Activated CD4-positive, alpha-beta T cell treated with anti-CD3 and anti-CD28 coated beads, Interleukin-10, Interleukin-2, amounts not matched to agents 100 ng/mL and 50 ng/mL, durations not matched to agents 16 hours and 8 hours (primary cell): ENCODE data around the gene TAP1.
"Not testable (repeated sequence)": the region's sequence is repeated elsewhere in the genome, so short reads cannot be mapped to it uniquely, and the experiment has no call there.

ENCODE experiments used
- DNase-seq: peaks from one replicate; pipeline ENCODE4 v3.0.0-alpha.2; 2020

Gene TAP1

DNA sequence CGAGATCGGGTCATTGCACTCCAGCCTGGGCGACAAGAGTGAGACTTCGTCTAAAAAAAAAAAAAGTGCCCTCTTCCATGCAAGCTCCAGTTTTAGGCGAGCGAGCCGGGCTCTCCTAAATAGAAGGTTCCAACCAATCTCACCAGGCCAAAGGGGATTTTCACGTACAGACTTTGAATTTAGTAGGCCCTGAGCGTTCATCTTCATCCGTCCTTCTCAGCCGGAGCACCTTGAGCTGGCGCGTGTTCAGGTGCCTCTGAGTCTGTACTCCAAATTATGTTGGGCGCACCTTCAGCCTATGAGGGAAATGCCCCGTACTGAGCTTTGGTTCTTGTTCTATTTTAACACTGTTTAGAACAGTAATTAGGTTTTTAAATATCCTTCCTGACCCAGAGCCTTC, 14.1 kb downstream of the TAP1 start:
- DNase-seq = no peak

DNA sequence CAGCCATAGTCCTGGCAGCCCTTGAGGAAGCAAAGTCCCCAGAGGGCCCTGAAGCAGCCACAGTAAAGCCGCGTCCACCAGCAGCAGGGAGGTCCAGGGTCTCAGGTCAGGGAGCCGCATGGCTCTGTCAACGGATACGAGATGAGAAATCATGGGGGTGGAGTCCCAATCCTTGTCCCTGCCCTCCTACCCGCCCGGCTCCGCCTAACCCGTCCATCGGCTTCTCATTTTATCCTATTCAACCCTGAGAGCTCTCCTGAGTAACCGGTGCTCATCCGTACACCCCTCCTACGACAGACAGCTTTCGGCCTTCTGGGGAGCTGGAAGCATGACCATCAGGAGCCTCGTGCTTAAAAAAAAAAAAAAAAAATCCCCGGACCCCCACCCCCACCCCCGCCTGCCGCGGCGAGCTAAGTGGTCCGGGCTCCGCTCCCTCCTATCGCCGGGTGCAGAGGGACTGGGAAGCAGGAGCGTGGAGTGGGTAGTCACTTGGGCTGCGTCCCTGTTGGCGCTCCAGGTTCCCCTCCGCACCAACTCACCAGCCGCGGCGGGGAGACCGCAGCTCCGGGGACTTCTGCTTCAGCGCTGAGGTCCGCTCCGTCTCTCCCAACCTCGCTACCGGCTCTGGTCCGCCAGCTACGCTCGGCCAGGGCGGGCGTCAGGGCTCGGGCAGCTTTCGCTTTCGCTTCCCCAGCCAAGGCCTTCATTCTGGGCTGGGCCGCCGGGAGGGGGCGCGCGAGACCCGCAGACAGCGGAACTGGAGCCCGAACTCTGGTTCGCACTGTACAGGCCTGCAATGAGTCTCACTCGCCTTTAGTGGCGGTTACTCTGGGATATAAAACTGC, 15.2 kb downstream of the TAP1 start, which contains the start of gene TAP2:
TSS of gene TAP2 (minus strand) at position 626 of the 845 bp plus-strand sequence. CDS start at position 120, 506 bp downstream.
- peak; percentile 98 for DNase-seq

DNA sequence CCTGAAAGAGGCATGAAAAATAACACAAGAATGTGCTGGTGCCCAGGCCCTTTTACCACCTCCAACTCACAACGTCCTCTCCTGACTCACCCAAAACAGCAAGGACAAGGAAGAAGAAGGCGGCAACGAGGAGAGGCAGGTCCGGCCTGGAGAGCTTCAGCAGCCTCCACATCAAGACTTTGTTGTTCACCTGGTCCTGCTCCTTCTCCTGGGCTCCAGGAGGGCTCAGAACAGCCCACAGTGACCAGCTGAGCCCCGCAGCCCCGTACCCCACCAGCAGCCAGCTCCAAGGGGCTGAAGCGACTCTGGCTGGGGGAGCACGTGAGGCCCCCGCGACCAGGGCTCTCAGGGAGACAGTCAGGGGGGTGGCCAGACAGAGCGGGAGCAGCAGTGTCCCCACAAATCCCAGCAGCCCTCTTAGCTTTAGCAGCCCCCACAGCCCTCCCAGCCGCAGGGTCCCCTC, 15.8 kb downstream of the TAP1 start:
- DNase-seq = no peak

DNA sequence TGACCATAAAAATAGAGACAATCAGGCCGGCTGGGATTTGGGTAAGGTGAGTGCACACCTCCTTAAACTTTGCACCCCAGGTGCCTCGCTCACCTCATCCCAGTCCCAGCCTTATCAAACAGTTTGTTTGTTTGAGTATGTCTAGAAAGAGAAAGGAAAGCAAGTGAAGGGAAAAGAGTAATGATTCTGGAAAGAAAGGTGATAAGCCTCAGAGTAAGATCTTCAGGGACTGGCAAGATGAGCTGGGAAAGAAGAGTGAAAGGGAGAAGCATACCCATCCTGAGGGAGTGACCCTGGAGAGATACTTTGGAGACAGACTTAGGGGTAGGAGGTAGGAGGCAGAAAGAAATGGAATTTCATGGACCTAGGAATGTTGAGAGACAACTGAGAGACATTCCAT, 16.6 kb downstream of the TAP1 start:
- DNase-seq = no peak

DNA sequence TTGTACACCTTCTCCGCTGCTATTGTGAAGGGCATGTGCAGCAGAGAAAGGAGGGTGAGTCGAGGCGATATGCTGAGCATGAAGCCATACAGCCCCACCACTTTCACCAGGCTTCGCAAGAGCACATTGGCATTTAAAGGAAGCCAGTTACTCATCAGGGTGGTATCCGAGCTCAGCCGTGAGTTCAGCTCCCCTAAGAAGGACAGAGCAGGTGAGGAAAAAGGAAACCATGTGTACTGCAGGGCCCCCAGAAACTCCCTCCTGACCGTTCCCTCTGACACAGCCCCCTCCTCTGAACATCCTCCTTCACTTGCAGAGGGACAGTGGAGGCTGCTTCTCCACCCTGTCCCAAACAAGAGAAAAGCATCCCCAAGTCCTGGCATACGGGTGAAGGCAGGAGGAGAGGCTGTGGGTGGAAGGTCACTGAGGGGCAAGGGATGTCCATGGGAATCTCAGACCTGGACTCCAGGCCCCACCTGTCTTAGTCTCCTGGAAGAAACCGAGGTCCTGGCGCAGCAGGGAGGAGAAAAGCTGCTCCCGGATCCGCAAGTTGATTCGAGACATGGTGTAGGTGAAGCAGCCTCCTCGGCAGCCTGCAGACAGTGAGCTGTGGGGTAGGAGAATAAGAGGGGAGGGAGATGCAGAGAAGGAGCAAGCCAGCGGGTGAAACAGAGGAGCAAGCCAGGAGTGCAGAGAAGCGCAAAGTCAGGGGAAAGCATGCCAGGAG, 18.2 kb downstream of the TAP1 start:
- DNase-seq = no peak

DNA sequence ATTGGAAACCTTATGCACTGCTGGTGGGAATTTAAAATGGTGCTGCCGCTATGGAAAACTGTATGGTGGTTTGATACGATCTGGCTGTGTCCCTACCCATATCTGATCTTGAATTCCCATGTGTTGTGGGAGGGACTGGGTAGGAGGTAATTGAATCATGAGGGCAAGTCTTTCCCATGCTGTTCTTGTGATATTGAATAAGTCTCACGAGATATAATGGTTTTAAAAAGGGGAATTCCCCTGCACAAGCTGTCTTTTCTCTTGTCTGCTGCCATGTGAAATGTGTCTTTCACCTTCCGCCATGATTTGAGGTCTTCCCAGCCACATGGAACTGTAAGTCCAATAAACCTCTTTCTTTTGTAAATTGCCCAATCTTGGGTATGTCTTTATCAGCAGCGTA, 19.8 kb downstream of the TAP1 start:
- no peak for DNase-seq

DNA sequence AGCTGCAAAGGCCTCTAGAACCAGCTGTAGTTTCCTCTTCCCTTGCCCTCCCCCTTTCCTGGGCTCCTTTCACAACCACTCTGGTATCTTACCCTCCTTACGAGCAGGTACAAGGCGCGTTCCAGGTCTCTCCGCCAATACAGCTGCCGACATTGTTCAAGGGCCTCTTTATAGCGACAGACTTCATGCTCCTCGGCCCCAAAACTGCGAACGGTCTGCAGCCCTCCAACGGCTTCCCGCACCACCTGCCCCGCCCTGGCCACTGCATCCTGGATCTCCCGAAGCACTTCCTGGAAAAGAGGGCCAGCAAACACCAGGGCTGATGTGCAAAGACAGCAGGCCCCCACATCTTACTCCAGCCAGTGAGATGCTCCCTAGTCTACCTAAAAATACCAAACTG, 21.0 kb downstream of the TAP1 start:
- DNase-seq = no peak

DNA sequence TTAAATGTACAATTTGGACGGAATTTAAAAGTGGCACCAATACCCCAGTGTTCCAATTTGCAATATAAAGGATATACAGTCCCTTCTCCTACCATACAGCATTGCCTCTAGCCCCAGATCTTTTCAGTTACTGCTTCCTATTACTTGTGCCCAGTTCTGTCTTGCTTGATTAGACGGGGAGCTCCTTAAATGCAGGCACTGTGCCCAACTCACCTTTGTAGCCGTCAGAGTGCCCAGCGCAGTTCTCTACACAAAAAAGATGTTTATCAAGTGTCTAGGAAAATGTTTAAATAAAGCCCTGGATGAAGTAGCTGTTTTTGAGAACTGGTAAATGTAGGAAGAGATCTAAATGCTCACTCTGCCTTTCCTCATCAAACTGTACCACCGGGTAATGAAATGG, 22.6 kb downstream of the TAP1 start:
- DNase-seq = no peak

DNA sequence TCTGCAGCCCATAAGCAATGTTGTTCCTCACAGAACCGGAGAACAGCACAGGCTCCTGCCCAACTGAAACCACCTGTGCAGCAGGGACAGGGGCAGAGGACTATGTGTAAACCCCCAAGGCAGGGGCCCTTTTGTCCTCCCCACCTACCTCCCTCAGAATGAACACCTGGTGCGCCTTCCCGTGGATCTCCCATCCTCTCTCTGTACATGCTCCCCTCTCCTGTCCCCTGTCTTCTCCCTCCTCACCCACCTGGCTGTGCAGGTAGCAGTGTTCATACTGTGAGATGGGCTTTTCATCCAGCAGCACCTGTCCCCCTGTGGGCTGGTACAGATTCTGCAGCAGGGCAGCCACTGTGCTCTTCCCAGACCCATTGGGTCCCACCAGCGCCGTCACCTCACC, 23.5 kb downstream of the TAP1 start:
- no peak for DNase-seq

DNA sequence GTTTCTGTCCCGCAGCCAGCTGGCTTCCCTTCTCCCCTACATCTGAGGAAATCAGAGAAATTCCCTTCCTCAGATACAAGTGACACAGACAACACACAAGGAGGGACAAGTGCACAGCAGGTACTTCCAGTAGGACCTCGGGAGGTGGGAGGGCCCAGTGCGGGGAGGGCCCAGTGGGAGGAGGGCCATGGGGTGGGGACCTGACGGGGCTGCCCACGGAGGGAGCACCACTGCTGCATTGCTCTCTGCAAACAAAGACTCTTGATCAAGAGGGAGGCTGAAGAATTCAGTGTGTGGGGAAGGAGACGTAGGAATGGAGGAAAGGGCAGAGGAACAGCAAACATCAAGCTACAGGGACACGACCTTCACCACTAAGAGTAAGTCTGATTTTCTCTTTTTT, 24.0 kb downstream of the TAP1 start:
- no peak for DNase-seq

DNA sequence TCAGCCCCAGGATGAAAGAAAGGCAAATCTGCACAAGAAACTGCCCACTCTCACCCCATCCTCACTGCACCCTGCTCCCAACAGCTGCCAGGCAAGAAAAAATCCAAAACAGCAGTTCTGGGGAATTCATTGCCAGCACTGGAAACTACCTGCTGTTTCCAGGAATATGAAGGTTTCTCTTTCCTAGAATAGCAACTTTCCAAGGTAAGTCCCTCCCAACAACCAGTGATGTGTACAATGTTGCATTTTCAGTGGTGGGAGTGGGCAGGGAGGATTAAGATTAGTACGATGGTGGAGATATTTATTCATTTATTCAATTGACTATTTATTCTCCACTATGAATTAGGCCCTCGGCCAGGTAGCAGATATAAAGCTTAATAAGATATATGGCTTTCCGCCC, 26.5 kb downstream of the TAP1 start:
- DNase-seq = no peak

DNA sequence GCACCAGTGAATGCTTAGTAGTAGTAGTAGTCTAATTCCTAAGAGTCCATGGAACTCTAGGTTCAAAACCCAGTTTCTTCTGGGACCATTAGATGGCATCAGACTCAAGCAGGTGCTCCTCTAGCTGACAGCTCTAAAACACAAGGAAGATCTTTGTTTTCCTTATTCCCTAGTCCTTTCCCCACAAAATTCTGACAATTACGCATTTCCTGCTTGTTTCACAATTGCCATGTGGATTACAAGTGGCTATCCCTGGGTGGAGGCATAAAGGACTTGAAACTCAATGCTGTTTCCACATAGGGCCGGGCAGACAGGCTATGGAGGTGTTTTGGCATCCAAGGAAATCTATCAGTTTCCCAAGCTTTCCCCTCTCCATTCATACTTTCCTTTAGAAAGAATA, 27.5 kb downstream of the TAP1 start:
- DNase-seq = no peak

DNA sequence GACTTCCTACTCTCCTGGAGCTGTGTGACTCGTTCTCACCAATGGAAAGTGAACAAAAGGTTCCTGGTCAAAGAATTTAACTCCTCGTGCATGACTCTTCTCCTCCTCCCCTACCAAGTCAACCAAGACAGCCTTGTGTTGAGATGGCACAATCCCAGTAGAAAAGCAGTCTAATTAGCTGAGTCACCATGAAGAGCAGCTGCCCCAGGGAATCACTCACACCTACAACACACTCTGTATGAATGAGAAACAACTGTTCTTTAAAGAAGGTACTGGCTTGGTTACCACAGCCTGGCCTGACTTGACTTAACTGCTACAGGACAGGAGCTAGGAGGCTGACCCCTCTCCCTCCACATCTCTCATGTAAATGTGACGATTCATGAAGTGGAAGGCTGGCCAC, 33.8 kb downstream of the TAP1 start:
- DNase-seq = no peak

DNA sequence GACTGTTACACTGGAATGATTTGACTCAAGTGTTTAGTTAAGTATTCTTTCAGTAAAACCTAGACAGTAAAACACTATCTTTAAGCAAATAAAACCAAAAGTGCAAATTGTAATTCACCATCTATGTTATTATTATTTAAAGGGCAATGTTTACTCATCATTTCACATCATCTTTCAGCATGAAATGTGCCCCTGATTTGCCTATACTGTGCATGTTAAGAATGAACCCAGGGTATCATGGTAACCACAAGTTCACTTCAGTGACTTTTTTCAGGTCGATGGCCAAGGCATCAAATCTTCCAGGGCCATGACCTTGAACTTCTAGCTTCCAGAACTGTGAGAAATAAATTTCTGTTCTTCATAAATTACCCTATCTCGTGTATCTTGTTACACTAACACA, 34.6 kb downstream of the TAP1 start:
- DNase-seq = no peak

DNA sequence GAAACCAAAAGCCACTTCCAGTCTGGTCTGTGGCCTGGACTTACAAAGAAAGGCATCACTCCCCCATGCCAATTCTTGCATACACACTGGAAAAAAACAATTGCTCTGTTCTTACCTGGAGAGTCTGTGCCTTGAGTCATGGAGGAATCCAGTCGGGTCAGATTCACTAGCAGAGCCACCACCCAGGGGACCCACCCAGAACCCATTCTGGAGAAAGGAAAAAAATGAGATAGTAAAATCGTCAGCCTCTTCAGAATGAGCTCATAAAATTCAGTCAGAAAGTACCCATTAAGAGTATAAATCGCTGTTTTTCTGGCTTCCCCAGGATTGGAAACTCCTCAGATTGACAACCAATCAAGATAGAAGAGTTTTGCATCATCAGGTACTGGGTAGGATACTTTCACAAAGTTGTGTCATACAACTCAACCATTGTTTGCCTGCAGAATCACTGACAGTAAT, 36.7 kb downstream of the TAP1 start, which contains the start of gene HLA-DOB:
TSS of gene HLA-DOB (minus strand) at position 257 of the 459 bp plus-strand sequence. CDS start at position 206, 51 bp downstream.
- DNase-seq = peak; percentile 35

DNA sequence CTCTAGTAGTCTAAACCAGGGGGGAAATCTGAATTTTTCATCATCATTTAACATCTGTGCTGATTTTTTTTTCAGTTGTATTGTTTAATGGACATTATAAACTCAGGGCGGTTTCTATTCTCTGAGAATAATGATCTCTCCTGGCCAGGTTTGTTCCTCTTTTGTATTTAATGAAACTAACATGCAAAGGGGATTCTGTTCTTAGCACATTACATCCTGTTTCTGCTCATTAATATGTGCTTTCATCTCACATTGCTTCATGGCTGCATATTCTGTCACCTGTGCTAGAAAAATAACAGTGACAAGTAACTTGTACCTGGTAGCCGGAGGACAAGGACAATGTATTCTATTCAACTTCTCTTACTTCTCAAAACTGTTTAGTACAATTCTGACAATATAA, 37.5 kb downstream of the TAP1 start:
- no peak for DNase-seq

DNA sequence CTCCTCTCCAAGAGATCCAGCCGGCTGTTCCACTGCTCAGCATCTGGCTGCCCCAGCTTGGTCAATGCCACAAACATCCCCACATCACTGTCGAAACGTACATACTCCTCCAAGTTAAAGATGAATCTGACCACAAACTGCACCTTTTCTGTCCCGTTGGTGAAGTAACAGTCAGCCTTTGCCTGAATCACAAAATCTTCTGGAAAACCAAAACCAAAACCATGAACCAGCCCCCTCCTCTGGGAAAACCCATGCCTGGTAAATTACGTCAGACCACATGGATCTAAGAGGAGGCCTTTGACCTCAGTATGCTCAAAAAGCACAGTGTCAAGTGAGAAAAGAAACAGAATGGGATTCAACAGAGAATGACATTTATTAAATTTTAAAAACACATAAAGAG, 38.4 kb downstream of the TAP1 start:
- no peak for DNase-seq

DNA sequence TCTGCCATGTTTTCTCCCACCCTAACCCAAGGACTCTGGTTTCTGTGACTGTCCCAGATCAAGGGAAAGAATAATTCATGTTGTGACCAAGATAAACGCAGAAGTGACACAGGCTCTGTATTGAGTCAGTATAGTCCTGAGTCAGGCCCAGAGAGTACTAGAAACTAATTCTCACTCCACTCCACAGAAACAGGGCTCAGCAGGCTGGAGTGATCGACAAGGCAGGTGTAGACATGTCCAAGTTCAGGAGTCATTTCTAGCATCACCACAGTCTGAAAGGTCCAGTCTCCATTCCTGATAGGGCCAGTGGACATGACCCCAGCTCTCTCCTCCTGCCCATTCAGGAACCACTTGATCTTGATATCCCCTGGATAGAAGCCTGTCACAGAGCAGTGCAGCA, 39.4 kb downstream of the TAP1 start:
- DNase-seq = no peak

DNA sequence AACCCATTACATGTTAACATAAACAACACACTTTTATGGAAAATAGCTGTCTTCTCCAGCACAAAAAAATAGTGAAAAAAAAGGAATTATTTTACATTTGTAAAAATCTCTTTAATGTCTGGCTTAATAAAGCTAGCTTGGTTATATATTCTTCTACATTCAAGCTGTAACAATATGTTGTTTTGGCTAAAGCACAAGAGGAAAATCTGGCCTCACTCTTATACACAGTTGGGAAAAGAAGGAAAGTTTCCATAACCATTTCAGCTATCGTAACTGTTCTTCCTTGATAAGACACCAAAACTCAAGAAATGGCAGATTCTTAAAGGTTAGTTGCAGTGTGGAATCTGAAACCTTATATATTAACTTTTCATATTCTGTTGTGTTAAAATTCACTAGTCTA, 44.3 kb downstream of the TAP1 start:
- no peak for DNase-seq

DNA sequence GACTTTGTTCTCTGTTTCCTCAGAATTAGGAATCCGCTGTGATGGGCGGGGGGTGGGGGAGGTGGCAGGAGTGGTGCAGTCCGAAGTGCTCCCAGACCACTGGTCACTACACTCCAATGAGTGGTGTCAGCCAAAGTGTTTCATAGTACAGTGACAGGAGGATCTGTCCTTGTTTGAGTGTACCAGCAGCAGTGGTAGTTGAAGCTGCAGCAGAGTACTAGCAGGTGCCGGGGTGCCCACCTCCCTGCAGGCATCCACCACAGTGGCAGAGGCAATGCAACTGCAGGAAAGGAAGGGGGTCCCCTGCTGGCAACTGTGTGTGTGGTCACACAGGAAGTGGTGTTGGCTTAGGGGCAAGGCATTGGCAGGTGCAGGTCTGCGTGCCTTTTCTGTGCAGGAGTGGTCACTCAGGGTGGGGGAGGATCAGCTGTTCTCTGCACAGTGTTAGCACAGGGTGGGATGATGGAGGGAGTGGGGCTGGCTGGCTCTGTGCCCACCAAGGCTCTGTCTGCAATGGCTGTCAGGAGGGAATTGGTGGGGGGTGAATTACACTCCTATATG, 46.4 kb downstream of the TAP1 start:
- no peak for DNase-seq

DNA sequence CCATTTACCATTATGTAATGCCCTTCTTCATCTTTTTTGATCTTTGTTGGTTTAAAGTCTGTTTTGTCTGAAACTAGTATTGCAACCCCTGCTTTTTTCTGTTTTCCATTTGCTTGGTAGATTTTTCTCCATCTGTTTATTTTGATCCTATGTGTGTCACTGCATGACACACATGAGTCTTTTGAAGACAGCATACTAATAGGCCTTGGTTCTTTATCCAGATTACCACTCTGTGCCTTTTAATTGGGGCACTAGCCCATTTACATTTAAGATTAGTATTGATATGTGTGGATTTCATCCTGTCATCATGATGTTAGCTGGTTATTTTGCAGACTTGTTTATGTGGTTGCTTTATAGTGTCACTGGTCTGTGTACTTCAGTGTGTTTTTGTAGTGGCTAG, 48.1 kb downstream of the TAP1 start:
- DNase-seq = not testable (repeated sequence)

DNA sequence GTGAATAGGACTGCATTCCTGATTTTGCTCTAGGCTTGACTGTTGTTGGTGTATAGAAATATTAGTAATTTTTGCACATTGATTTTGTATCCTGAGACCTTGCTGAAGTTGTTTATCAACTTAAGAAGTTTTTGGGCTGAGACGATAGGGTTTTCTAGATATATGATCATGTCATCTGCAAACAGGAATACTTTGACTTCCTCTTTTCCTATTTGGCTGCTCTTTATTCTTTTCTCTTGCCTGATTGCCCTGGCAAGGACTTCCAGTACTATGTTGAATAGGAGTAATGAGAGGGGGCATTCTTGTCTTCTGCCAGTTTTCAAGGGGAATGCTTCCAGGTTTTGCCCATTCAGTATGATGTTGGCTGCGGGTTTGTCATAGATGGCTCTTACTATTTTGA, 50.1 kb downstream of the TAP1 start:
- no peak for DNase-seq

DNA sequence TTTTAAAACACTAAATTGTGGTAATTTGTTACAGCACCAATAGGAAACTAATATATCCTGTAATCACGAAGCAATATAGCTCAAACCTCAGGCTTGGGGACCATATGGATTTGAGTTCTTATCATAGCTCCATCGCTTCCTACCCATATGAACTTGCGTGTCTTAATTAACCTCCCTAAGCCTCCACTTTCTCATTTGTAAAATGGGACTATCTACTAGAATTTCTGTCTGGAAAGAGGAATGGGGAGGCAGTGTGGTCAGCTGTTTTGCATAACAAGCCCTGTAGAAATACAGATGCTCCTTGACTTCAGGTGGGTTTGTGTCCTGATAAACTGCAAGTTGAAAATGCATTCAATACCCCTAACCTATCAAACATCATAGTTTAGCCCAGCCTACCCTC, 53.8 kb downstream of the TAP1 start:
- DNase-seq = no peak

DNA sequence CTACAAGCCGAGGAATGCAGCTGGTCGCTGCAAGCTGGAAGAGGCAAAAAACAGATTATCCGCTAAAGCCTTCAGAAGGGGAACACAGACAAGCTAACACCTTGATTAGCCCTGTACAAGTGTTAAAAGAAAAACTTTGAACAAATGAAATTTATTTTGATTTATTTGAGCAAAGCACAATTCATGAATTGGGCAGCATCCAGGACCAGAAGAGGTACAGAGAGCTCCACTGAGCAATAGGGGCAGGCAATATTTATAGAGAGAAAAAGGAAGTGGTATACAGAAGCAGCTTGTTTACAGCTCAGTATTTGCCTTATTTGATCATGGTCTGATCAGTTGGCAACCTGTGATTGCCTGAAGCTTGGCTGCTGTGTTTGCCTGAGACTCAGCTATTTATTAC, 54.3 kb downstream of the TAP1 start:
- no peak for DNase-seq
